OCI-LY7 (cell line): ENCODE data around the gene ITSN2. TPM values are rescaled to one million over a fixed set of nuclear protein-coding genes. Genes with fewer than 3 reads are reported as not detected.

Experiments used
- BruUV-seq: library from RNA; stranded (reverse); fragments of 400-500 nt; replicated peaks from 2 replicates; lab custom pipeline; 2021; lab: Mats Ljungman, UMichigan
- CTCF ChIA-PET: fragments of 300-600 bp; sonication (Branson Sonifier 250); formaldehyde crosslinking; loops from one replicate; lab custom pipeline; 2022; ENCODE audit warnings: antibody characterized with exemption; ENCODE audit not compliant: unreplicated experiment; lab: Charles Lee
- POLR2A ChIA-PET: fragments of 300-600 bp; sonication (Branson Sonifier 250); formaldehyde crosslinking; loops from one replicate; lab custom pipeline; 2022; ENCODE audit warnings: antibody characterized with exemption; lab: Charles Lee
- DNase-seq: peaks from one replicate; pipeline ENCODE4 v3.0.0-alpha.2; 2015; ENCODE audit warnings: low spot score
- H2AFZ ChIP-seq: fragments of 200-600 bp; sonication (generic), shearing (Covaris generic); 2 replicates; pipeline ENCODE4 v1.6.1; 2014; ENCODE audit warnings: mild to moderate bottlenecking, antibody characterized with exemption, low read length, moderate library complexity
- H3K27ac ChIP-seq: fragments of 200-600 bp; sonication (generic); 2 replicates; pipeline ENCODE4 v1.5.1; 2014; ENCODE audit warnings: mixed run types, low read depth, mild to moderate bottlenecking, moderate library complexity, low read length, inconsistent platforms; ENCODE audit not compliant: poor library complexity, severe bottlenecking
- H3K36me3 ChIP-seq: fragments of 200-600 bp; sonication (generic); 2 replicates; pipeline ENCODE4 v1.6.1; 2014; ENCODE audit warnings: mild to moderate bottlenecking, antibody characterized with exemption, low read length, moderate library complexity, mixed read lengths; ENCODE audit not compliant: insufficient read depth
- H3K4me1 ChIP-seq: fragments of 200-600 bp; sonication (generic); 2 replicates; pipeline ENCODE4 v1.5.1; 2014; ENCODE audit warnings: mild to moderate bottlenecking, low read length; ENCODE audit not compliant: insufficient read depth, poor library complexity, severe bottlenecking
- H3K4me2 ChIP-seq: fragments of 200-600 bp; sonication (generic); 2 replicates; pipeline ENCODE4 v1.6.1; 2014; ENCODE audit warnings: mild to moderate bottlenecking, low read length
- H3K4me3 ChIP-seq: fragments of 200-600 bp; sonication (generic); 2 replicates; pipeline ENCODE4 v1.5.1; 2014; ENCODE audit warnings: mild to moderate bottlenecking, low read depth, low read length; ENCODE audit not compliant: poor library complexity, severe bottlenecking
- H3K79me2 ChIP-seq: fragments of 200-600 bp; sonication (generic); 2 replicates; pipeline ENCODE4 v1.6.1; 2016; ENCODE audit warnings: low read depth, mild to moderate bottlenecking, low read length, moderate library complexity, mixed read lengths; ENCODE audit not compliant: insufficient read depth
- H3K9me2 ChIP-seq: fragments of 200-600 bp; sonication (generic); 2 replicates; pipeline ENCODE4 v1.6.1; 2016; ENCODE audit warnings: mild to moderate bottlenecking, low read length, mixed read lengths; ENCODE audit not compliant: insufficient read depth
- H3K9me3 ChIP-seq: fragments of 200-600 bp; sonication (generic); 2 replicates; pipeline ENCODE4 v1.6.1; 2014; ENCODE audit warnings: mild to moderate bottlenecking, mixed run types, low read length, mixed read lengths
- H4K20me1 ChIP-seq: fragments of 200-600 bp; sonication (generic); 2 replicates; pipeline ENCODE4 v1.6.1; 2014; ENCODE audit warnings: mild to moderate bottlenecking, antibody characterized with exemption, low read length, moderate library complexity, mixed read lengths; ENCODE audit not compliant: insufficient read depth
- CTCF ChIP-seq: fragments of 200-600 bp; sonication (generic); conservative IDR thresholded peaks from 2 replicates; pipeline ENCODE4 v1.5.1; 2014; ENCODE audit warnings: mild to moderate bottlenecking, antibody characterized with exemption, low read length, moderate library complexity, mixed read lengths
- EZH2phosphoT487 ChIP-seq: fragments of 200-600 bp; sonication (generic); IDR thresholded peaks from 2 replicates; pipeline ENCODE4 v1.6.1; 2018; ENCODE audit warnings: low read depth, borderline replicate concordance, mild to moderate bottlenecking, mixed run types, antibody characterized with exemption, low read length, moderate library complexity, mixed read lengths
- intact Hi-C: fragments of 100-400 bp; cut with micrococcal nuclease; formaldehyde crosslinking; loops from one replicate; pipeline ENCODE4 v1.10.0; 2022; ENCODE audit not compliant: unreplicated experiment
- total RNA-seq, 2 experiments: library from RNA; depleted of rRNA in 1 of 2; stranded (reverse); fragments of >200 nt in 1 of 2; shearing (Covaris generic) in 1 of 2; gene quantifications; 2 replicates each; pipeline ENCODE4 v1.2.3, GENCODE V29; 2014 to 2022

Gene ITSN2
- total RNA-seq, 2 experiments from 2014 or later, result 25.4 to 65.7 TPM

- Histone ChIP-seq H3K4me1 (no peaks in the 10 kb centered on the region), H4K20me1 (no peaks in the 10 kb centered on the region), H3K36me3 (no peaks in the 10 kb centered on the region), H3K4me3 (no peak overlapping the region), H3K79me2 (no peaks in the 10 kb centered on the region), H3K9me2 (no peaks in the 10 kb centered on the region), H3K4me2 (no peak overlapping the region), H3K27ac (no peak overlapping the region), H2AFZ (no peak overlapping the region), H3K9me3 (no peaks in the 10 kb centered on the region)
- intact Hi-C loops, result no loop called here
- no peak for DNase-seq
- TF ChIP-seq CTCF (no peak), EZH2phosphoT487 (no peak)
- no TSS peak for BruUV-seq
- ChIA-PET CTCF (no interaction called here), POLR2A (interaction anchor here (0.6 kb wide), 1 partner anchor 54 kb away, joined by 6 read pairs; no protein-coding TSS in a partner anchor)
Observed at GRCh38 chr2:24222946-24223345, 137.4 kb downstream of the ITSN2 start.

GRCh38 chr2:24221343-24222050 lies 138.8 kb downstream of the ITSN2 start:
- TF ChIP-seq EZH2phosphoT487 (no peak), CTCF (no peak)
- intact Hi-C loops, result no loop called here
- Histone ChIP-seq H3K9me2 (no peaks in the 10 kb centered on the region), H3K36me3 (no peaks in the 10 kb centered on the region), H3K4me2 (no peak overlapping the region), H3K79me2 (no peaks in the 10 kb centered on the region), H2AFZ (no peak overlapping the region), H4K20me1 (no peaks in the 10 kb centered on the region), H3K4me1 (no peaks in the 10 kb centered on the region), H3K4me3 (no peak overlapping the region), H3K9me3 (no peaks in the 10 kb centered on the region), H3K27ac (no peak overlapping the region)
- no TSS peak for BruUV-seq
- ChIA-PET POLR2A (no interaction called here), CTCF (no interaction called here)
- DNase-seq, result no peak

- TF ChIP-seq EZH2phosphoT487 (no peak), CTCF (no peak)
- BruUV-seq, result no TSS peak
- Histone ChIP-seq H3K36me3 (peaks cover 7% of the 10 kb centered on the region), H2AFZ (no peak overlapping the region), H3K4me3 (no peak overlapping the region), H3K9me2 (no peaks in the 10 kb centered on the region), H4K20me1 (no peaks in the 10 kb centered on the region), H3K27ac (no peak overlapping the region), H3K4me1 (peaks cover 4% of the 10 kb centered on the region), H3K9me3 (no peaks in the 10 kb centered on the region), H3K4me2 (no peak overlapping the region), H3K79me2 (no peaks in the 10 kb centered on the region)
- intact Hi-C loops, result no loop called here
- POLR2A ChIA-PET, result no interaction called here
- DNase-seq, result no peak
- CTCF ChIA-PET, result no interaction called here
Observed at GRCh38 chr2:24220554-24221291, 139.6 kb downstream of the ITSN2 start.
